GM21737 (cell line): Measurements from ENCODE around the gene CD160.
"Not testable (repeated sequence)": the region's sequence is repeated elsewhere in the genome, so short reads cannot be mapped to it uniquely, and the experiment has no call there.

Source experiments
- ATAC-seq: cut with Tn5 transposase; IDR thresholded peaks from one replicate; pipeline ENCODE4 v1.9.1; 2021; ENCODE audit warnings: mild to moderate bottlenecking, moderate library complexity; ENCODE audit not compliant: unreplicated experiment

Gene CD160

DNA sequence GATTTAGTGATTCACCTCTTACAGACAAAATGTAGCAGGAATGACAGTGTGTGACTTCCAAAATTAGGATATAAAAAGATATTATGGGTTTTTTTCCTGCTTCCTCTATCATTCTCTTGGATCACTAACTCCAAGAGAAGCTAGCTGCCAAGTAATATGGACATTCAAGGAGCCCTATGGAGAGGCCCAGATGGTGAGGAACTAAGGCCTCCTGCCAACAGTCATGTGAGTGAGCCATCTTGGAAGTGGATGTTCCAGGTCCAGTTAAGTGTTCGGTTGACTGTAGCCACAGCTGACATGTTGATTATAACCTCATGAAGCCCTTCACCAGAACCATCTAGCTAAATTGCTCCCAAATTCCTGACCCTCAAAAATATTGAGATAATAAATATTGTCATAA is 38.8 kb downstream of the CD160 start:
- ATAC-seq: no peak

DNA sequence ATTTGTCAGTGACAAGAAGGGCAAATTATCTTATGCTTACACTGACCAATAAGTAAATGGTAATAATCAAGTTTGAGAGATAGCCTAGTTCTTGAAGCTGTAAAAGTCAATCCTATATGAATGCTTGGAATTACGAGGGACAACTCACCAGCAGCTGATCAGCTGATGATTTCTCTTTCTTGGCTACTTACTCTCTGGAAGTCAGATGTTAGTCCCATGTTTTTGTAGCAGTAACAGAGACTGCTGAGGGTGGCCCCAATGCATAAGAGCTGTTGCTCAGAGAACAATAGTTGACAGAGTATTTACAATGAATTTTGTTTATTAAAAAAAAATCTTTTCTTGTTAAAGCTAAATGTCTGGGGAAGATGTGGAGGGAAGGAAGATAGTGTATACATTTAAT is 39.3 kb downstream of the CD160 start:
- no peak for ATAC-seq

DNA sequence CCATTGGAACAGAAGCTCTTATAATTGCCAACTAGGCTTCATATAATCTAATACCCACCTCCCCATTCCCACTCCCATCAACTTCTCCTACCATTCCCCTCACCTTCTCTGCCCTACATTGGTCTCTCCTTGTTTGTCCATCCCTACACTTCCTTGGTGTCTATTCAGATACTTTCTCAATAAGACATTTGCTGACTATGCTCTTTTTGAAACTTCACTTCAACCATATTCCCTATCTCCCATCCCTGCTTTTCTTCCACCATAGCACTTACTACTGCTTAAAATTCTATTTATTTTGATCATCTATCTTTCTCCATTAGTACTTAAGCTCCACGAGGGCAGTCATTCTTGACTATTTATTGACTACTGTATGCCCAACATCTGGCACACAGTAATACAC is 40.4 kb downstream of the CD160 start:
- no peak for ATAC-seq

DNA sequence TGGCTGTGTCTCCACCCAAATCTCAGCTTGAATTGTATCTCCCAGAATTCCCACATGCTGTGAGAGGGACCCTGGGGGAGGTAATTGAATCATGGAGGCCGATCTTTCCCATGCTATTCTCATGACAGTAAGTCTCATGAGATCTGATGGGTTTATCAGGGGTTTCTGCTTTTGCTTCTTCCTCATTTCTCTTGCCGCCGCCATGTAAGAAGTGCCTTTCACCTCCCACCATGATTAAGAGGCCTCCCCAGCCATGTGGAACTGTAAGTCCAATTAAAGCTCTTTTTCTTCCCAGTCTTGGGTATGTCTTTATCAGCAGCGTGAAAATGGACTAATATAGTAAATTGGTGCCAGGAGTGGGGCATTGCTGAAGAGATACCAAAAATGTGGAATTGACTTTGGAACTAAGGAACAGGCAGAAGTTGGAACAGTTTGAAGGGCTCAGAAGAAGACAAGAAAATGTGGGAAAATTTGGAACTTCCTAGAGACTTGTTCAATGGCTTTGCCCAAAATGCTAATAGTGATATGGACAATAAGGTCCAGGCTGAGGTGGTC is 41.2 kb downstream of the CD160 start:
- ATAC-seq: not testable (repeated sequence)

DNA sequence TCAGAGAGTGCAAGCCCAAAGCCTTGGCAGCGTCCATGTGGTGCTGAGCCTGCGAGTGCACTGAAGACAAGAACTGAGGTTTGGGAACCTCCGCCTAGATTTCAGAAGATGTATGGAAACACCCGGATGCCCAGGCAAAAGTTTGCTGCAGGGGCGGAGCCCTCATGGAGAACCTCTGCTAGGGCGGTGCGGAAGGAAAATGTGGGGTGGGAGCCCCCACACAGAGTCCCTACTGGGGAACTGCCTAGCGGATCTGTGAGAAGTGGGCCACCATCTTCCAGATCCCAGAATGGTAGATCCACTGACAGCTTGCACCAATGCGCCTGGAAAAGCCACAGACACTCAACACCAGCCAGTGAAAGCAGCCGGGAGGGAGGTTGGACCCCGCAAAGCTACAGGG is 42.2 kb downstream of the CD160 start:
- not testable (repeated sequence) for ATAC-seq

DNA sequence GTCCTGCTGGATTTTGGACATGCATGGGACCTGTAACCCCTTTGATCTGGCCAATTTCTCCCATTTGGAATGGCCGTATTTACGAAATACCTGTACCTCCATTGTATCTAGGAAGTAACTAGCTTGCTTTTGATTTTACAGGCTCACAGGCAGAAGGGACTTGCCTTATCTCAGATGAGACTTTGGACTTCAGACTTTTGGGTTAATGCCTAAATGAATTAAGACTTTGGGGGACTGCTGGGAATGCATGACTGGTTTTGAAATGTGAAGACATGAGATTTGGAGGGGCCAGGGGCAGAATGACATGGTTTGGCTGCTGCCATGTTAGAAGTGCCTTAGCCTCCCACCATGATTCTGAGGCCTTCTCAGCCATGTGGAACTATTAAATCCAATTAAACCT is 42.7 kb downstream of the CD160 start:
- not testable (repeated sequence) for ATAC-seq

DNA sequence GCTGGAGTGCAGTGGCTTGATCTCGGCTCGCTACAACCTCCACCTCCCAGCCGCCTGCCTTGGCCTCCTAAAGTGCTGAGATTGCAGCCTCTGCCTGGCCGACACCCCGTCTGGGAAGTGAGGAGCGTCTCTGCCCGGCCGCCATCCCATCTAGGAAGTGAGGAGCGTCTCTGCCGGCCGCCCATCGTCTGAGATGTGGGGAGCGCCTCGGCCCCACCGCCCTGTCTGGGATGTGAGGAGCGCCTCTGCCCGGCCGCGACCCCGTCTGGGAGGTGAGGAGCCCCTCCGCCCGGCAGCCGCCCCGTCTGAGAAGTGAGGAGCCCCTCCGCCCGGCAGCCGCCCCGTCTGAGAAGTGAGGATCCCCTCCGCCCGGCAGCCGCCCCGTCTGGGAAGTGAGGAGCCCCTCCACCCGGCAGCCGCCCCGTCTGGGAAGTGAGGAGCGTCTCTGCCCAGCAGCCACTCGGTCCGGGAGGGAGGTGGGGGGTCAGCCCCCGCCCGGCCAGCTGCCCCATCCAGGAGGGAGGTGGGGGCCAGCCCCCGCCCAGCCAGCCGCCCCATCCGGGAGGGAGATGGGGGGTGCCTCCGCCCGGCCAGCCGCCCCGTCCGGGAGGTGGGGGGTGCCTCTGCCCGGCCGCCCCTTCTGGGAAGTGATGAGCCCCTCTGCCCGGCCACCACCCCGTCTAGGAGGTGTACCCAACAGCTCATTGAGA is 45.1 kb downstream of the CD160 start:
- not testable (repeated sequence) for ATAC-seq

DNA sequence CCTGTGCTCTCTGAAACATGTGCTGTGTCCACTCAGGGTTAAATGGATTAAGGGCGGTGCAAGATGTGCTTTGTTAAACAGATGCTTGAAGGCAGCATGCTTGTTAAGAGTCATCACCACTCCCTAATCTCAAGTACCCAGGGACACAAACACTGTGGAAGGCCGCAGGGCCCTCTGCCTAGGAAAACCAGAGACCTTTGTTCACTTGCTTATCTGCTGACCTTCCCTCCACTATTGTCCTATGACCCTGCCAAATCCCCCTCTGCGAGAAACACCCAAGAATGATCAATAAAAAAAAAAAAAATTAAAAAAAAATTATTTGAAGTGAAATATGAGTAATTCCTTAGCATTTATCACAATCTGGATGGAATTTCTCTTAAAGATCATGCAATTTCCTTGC is 45.8 kb downstream of the CD160 start:
- not testable (repeated sequence) for ATAC-seq

DNA sequence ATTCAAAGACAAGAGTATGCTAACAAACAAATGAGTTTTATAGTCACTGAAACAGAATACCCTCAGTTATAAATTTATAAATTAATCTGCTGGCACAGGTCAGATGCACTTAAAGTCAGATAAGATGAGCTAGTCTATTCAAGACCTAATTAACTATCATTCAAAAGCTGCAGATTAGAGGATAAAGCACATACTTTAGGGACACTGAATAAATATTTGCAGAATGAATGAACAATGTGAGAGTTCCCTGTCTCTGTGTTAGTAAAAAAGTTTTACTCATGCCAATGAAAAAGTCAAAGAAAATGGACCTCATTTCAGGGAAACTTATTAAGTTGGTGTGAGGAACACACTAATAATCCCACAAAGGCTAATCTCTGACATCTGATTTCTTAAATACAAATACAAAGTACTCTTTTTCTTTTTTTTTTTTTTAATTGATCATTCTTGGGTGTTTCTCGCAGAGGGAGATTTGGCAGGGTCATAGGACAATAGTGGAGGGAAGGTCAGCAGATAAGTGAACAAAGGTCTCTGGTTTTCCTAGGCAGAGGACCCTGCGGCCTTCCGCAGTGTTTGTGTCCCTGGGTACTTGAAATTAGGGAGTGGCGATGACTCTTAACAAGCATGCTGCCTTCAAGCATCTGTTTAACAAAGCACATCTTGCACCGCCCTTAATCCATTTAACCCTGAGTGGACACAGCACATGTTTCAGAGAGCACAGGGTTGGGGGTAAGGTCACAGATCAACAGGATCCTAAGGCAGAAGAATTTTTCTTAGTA is 46.5 kb downstream of the CD160 start:
- ATAC-seq: not testable (repeated sequence)

DNA sequence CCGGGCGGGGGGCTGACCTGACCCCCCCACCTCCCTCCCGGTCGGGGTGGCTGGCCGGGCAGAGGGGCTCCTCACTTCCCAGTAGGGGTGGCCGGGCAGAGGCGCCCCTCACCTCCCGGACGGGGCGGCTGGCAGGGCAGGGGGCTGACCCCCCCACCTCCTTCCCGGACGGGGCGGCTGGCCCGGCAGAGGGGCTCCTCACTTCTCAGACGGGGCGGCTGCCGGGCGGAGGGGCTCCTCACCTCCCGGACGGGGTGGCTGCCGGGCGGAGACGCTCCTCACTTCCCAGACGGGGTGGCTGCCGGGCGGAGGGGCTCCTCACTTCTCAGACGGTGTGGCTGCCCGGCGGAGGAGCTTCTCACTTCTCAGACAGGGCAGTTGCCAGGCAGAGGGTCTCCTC is 47.6 kb downstream of the CD160 start:
- ATAC-seq: not testable (repeated sequence)

DNA sequence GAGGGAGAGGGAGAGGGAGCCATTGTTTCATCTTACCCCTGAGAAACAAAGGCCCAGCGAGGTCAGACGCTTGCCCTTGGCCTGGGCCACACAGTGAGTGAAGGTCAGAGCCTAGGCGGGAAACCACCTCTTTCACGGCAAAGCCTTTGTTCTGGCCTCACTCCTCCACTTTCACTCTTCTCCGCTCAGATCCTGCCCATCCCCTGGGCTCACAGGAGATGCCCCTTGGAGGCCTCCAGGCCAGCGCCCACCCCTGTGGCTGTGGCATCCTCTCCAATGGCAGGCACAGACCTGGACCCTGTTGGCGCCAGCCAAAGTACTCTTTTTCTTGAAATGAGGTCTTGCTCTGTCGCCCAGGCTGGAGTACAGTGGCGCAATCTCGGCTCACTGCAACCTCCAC is 48.7 kb downstream of the CD160 start:
- not testable (repeated sequence) for ATAC-seq

DNA sequence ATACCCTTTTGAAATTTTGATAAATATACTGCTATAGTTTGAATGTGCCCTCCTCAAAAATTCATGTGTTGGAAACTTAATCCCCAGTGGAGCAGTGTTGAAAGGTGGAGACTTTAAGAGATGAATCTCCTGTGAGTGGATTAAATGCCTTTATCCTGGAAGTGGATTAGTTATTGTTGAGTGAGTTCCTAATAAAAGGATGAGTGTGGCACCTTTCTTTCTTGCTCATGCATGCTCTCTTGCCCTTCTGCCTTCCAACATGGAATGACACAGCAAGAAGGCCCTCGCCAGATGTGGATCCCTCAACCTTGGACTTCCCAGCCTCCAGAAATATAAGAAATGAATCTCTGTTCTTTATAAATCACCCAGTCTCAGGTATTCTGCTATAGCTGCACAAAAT is 51.8 kb downstream of the CD160 start:
- ATAC-seq: no peak

DNA sequence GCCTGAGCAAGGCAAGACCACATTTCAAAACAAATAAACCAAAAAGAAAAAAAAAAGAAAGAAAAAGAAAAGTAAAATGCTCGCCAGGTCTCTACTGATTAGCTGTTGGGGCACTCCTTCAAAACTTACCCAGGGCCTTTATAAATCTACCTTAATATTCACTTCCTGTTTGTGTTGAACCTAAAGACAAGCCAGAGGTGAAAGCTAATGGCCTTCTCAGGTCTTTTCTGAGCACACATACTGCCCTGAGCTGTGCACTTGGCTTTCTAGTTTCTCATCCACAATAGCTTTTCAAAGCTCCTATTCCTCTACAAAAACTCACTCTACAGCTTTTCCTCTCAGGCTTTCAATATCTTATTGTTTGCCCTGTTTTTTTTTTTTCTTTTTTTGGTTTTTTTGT is 54.1 kb downstream of the CD160 start:
- no peak for ATAC-seq

DNA sequence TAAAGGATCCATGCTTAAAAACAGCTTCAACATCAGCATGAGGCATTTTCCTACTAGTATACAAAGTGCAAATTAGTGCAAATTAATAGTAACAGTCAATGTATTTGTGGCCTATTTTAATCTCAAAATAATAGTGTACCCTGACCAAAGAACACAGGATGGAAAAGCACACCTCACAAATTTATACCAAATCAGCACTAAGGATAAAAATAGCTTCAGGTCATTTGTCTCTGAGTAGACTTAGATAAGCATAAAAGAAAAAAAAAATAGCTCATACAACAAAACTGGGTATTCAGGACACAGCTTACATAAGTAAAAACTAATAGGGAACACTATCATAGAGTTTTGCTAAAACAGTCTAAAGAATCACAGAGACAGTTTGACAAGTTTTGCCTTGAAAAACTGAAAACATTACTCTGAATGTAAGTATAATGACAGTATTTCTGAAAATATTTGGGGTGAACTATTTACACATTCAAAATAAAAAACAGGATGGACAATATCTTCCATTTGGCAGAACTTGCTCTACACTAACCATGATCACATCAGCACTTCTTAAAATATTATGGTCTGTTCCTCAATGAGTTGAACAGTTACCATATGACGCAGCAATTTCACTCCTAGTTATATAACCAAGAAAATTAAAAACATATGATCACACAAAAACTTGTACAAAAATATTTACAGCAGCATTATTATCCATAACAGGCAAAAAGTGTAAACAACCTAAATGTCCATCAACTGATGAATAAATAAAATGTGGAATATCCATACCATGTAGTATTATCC is 58.3 kb downstream of the CD160 start:
- no peak for ATAC-seq

DNA sequence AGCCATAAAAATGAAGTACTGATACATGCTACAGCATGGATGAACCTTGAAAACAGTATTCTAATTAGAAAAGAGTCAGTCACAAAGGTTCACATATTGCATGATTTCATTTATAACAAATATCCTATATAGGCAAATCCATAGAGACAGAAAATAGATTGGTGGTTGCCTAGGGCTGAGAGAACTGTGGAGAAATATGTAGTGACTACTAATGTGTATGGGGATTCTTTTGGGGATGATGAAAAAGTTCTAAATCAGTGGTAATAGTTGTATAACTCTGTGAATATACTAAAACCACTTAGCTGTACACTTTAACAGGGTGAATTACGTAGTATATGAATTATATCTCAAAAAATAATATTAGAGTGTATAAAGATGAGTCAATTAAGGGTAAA is 58.8 kb downstream of the CD160 start:
- ATAC-seq: no peak

DNA sequence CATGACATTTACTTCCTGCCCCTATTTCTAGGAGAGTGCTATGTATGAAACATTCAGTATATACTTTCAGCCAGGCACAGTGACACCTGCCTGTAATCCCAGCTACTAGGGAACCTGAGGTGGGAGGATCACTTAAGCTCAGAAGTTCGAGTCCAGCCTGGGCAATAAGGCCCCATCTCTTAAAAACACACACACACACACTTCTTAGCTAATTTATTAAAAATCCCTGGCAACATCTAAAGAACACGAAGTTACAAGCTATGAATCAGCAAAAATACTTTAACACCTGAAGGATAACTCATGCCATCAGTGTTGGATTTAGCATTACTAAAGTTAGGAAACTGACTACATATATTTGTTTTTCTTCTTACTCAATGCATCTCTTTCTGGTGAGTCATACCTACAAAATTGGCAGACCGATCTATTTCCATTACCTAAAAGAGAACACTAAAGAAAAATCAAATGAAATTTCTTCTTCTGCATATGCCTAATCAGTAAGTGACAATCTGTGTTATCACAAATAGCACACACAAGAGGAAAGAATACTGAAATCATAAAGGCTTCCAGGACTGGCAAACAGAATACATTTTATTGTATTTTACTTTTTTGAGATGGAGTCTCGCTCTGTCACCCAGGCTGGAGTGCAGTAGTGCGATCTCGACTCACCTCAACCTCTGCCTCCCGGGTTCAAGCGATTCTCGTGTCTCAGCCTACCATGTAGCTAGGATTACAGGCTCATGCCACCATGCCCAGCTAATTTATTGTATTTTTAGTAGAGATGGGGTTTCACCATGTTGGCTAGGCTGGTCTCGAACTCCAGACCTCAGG is 63.2 kb downstream of the CD160 start:
- no peak for ATAC-seq

DNA sequence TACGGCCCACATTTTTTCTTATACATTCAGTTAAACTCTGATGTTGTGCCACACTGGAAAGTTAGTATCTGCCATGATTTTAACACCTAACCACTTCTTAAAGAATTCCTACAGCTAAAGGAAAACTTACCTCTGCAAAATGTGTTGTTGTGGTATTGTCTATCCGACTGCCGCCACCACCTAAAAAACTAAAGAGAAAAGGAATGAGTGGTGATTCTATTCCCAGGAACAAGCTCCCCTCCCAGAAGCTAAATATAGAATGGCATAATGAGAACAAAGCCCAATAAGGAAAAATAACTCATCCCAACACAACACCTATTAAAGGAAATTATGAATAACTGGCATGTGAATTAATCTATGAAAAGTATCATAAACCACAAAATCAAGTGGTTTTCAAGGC is 65.1 kb downstream of the CD160 start:
- ATAC-seq: no peak

DNA sequence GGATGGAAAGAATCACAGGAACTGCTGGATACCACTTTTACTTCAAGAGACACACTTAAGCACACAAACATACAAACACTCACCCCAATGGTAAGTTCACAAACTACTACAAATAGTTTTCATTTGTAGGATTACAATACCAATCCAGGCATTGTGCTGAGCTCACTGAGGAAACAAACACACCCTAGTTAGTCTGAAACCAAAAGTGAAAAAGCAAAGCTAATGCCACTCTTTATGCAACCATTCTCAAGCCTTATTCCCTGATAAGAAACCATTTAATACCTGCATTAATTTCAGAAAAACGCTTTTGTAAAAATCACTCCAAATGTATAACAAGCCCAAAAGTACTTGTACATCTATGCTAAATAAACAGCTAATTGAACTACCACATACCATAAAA is 66.2 kb downstream of the CD160 start:
- ATAC-seq: no peak

DNA sequence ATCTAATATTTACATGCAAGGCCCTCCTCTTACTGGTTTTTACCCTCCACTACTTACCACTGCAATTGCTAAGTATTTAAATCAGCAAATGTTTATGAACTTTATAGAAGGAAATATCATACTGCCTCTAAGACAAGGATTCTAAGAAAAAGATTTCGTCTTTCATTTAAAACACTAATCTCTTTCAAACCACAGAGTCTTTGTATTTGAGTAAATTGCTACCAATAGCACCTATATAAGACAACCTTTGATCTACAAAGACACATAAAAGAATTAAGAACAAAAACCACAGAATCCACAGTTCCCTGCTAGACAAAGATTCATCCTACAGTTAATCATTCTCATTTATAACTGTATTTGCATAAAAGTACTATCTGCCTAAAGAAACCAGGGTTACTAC is 67.0 kb downstream of the CD160 start:
- ATAC-seq: no peak

DNA sequence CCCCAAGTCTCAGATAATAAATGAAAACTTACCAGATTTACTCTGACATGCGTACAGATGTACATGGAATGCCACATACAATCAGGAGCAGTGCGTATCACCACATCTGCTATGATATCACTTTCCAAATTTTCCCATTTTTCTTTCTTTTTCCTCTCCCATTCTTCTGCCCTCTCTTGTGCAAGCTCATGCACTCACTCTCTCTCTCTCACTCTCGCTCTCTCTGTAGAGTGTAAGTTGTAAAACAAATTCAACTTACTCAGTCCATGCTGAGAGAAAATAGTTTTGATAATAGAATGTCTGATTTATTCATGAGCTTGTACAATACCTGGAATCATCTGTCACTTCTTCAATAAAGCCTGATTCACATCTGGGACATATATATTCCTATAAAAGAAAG is 69.3 kb downstream of the CD160 start:
- no peak for ATAC-seq
